ENCODE measurements around the gene ESPN. TPM values are rescaled to one million over a fixed set of nuclear protein-coding genes. Genes with fewer than 3 reads are reported as not detected.

The ESPN gene
- total RNA-seq, 1 experiment from 2014 or later: 53.1 TPM

GRCh38 chr1:6462412-6463119 is 38.0 kb downstream of the ESPN start:
- no peak overlapping the region; the same call in 1 of the 2 replicates for H3K14ac ChIP-seq (ENCODE audit: insufficient read depth, low read length)
- no peaks in the 10 kb centered on the region for H3K79me1 ChIP-seq (ENCODE audit: insufficient read depth, low read depth, low read length, poor library complexity, severe bottlenecking)
- no peak overlapping the region for H3K27ac ChIP-seq (ENCODE audit: insufficient read length, low read depth, low read length)
- H3K36me3 Mint-ChIP-seq (ENCODE audit: insufficient read depth in 1 of 3, low read depth in 3 of 3): peaks cover 1 to 36% (median 23%) of the 10 kb centered on the region in 3 experiments; a peak in 6 of 7 replicates
- H3K9me3 ChIP-seq (ENCODE audit: control insufficient read depth, low read depth, low read length): no peaks in the 10 kb centered on the region
- H3K18ac ChIP-seq (ENCODE audit: insufficient read length, low read depth, low read length): no peak overlapping the region
- peaks cover 3% of the 10 kb centered on the region; the same call in 1 of the 2 replicates for H3K4me1 ChIP-seq (ENCODE audit: insufficient read depth, low read length)
- no CpG with 5 or more reads among the region's 13 CpGs for WGBS (ENCODE audit: extremely low coverage, insufficient read length, low lambda C conversion rate)
- no peak overlapping the region for H2AK5ac ChIP-seq (ENCODE audit: insufficient read length, low read length)
- no peaks in the 10 kb centered on the region for H3K23me2 ChIP-seq (ENCODE audit: insufficient read length, low read depth, low read length, poor library complexity, severe bottlenecking)
- H3K9ac ChIP-seq (ENCODE audit: extremely low read depth, insufficient read length, low read length): no peak overlapping the region
- H4K5ac ChIP-seq (ENCODE audit: insufficient read length, low read depth, low read length): no peak overlapping the region
- no peak overlapping the region for H3K56ac ChIP-seq (ENCODE audit: insufficient read length, low read depth, low read length)
- H2BK5ac ChIP-seq (ENCODE audit: insufficient read length, low read length): no peak overlapping the region
- H2BK15ac ChIP-seq (ENCODE audit: low read depth, low read length): no peak overlapping the region
- no peak overlapping the region; a peak in 1 of 5 replicates for H3K4me3 Mint-ChIP-seq
- H2BK12ac ChIP-seq (ENCODE audit: insufficient read length, low read depth, low read length): no peak overlapping the region
- H2AFZ ChIP-seq (ENCODE audit: low read length): no peak overlapping the region
- no peak overlapping the region for H4K8ac ChIP-seq (replicated peaks; ENCODE audit: insufficient read length, low read depth, low read length)
- no peak for TF ChIP-seq CTCF (conservative IDR thresholded peaks at IDR 0.05)
- no peaks in the 10 kb centered on the region for H3K79me2 ChIP-seq (ENCODE audit: insufficient read depth, low read length)
- peaks cover 16 to 30% of the 10 kb centered on the region in 2 experiments for H3K4me1 Mint-ChIP-seq
- H3K27me3 Mint-ChIP-seq (ENCODE audit: low read depth): no peaks in the 10 kb centered on the region; the same call in 1 of the 2 replicates
- no peak overlapping the region for H3K4ac ChIP-seq (ENCODE audit: low read depth, low read length)
- no peak overlapping the region for H3K23ac ChIP-seq (ENCODE audit: insufficient read length, low read depth, low read length)
- no peak for DNase-seq
- no peak overlapping the region for H2BK20ac ChIP-seq (ENCODE audit: low read depth, low read length, poor library complexity, severe bottlenecking)
- H4K20me1 ChIP-seq (ENCODE audit: control insufficient read depth, insufficient read depth, insufficient read length): no peaks in the 10 kb centered on the region
- H4K91ac ChIP-seq (ENCODE audit: insufficient read length, low read depth, low read length): no peak overlapping the region
- H3K4me2 ChIP-seq (ENCODE audit: insufficient read depth, insufficient read length, low read length): no peak overlapping the region
- H2BK120ac ChIP-seq (ENCODE audit: low read depth, low read length, poor library complexity, severe bottlenecking): no peak overlapping the region
- no peaks in the 10 kb centered on the region for H3K9me3 Mint-ChIP-seq
- no peak overlapping the region for H3T11ph ChIP-seq (ENCODE audit: low read length)
- peak overlapping the region in 1 of 3 experiments; percentile 34; a peak in 2 of 7 replicates for H3K27ac Mint-ChIP-seq
- H3K27me3 ChIP-seq (ENCODE audit: insufficient read depth, low read length): no peaks in the 10 kb centered on the region
